HL-60 (cell line): ENCODE data around the gene P2RX6.

ENCODE experiments used
- CTCF ChIP-seq: IDR thresholded peaks from one replicate; pipeline ENCODE4 v1.5.1; 2011; ENCODE audit warnings: low read length, control low read depth, inconsistent platforms; ENCODE audit not compliant: insufficient read depth
- POLR2AphosphoS5 ChIP-seq: IDR thresholded peaks from 2 replicates; pipeline ENCODE4 v1.6.1; 2012; ENCODE audit warnings: low read depth
- REST ChIP-seq: IDR thresholded peaks from 2 replicates; pipeline ENCODE4 v1.6.1; 2012; ENCODE audit warnings: low read depth; ENCODE audit not compliant: insufficient replicate concordance
- SPI1 ChIP-seq: IDR thresholded peaks from 2 replicates; pipeline ENCODE4 v1.6.1; 2012; ENCODE audit warnings: low read depth, mild to moderate bottlenecking, borderline replicate concordance

GRCh38 chr22:20997536-20998257 is 17.3 kb upstream of the P2RX6 start:
- TF ChIP-seq POLR2AphosphoS5 (peak; percentile 16; the same call in 1 of the 2 replicates), CTCF (no peak), REST (no peak), SPI1 (no peak)
